ENCODE measurements around the gene NCKAP5.

Gene NCKAP5

DNA sequence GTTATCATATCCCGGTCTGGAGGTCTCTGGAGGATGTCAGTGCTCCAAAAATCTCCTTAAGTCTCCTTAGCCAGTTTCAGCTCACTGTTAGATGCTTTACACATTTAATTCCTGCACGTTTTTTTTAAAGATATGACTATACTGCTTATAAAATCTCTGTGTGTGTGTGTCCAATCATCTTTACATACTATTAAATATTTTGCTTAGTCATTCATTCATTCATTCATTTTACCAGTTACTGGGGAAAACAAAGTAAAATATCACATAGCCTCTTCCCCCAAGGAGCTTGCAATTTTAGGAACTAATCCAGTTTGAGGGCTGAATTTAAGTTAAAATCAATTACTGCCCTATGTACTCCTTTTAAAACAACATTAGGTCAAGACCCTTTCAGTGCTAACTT is 605.1 kb downstream of the NCKAP5 start:
- no peaks in the 10 kb centered on the region for H3K4me1 ChIP-seq
- no peaks in the 10 kb centered on the region for H3K27me3 ChIP-seq
- no peak overlapping the region for H3K4me3 ChIP-seq (ENCODE audit: low read depth, low read length)
- DNase-seq = no peak
- TF ChIP-seq, protein P1, sequence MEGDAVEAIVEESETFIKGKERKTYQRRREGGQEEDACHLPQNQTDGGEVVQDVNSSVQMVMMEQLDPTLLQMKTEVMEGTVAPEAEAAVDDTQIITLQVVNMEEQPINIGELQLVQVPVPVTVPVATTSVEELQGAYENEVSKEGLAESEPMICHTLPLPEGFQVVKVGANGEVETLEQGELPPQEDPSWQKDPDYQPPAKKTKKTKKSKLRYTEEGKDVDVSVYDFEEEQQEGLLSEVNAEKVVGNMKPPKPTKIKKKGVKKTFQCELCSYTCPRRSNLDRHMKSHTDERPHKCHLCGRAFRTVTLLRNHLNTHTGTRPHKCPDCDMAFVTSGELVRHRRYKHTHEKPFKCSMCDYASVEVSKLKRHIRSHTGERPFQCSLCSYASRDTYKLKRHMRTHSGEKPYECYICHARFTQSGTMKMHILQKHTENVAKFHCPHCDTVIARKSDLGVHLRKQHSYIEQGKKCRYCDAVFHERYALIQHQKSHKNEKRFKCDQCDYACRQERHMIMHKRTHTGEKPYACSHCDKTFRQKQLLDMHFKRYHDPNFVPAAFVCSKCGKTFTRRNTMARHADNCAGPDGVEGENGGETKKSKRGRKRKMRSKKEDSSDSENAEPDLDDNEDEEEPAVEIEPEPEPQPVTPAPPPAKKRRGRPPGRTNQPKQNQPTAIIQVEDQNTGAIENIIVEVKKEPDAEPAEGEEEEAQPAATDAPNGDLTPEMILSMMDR (IDR thresholded peaks at IDR 0.05; ENCODE audit: low read depth, low read length) = no peak
- no peaks in the 10 kb centered on the region for H3K9me3 ChIP-seq
- H3K36me3 ChIP-seq = no peaks in the 10 kb centered on the region

DNA sequence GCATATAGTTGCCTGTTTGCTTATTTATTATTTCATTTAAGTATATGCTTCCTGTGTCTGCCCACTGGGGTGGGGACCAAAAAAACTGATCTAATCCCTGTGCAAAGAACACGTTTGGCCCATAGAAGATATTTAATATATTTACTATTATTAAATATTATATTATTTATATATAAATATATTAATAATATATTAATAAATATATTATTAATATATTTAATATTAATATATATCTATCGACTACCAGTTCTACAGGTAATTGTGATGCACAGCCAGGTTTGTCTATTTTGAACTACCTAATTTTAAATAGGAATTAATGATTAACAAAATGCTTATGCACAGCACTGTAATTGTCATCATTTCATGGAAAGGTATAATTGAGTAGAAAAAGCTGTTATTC is 609.4 kb downstream of the NCKAP5 start:
- no peaks in the 10 kb centered on the region for H3K27me3 ChIP-seq
- no peaks in the 10 kb centered on the region for H3K9me3 ChIP-seq
- no peak for DNase-seq
- H3K4me3 ChIP-seq (ENCODE audit: low read depth, low read length) = no peak overlapping the region
- H3K4me1 ChIP-seq = no peaks in the 10 kb centered on the region
- H3K36me3 ChIP-seq = no peaks in the 10 kb centered on the region
- TF ChIP-seq, protein P1 (IDR thresholded peaks at IDR 0.05; ENCODE audit: low read depth, low read length) = no peak

DNA sequence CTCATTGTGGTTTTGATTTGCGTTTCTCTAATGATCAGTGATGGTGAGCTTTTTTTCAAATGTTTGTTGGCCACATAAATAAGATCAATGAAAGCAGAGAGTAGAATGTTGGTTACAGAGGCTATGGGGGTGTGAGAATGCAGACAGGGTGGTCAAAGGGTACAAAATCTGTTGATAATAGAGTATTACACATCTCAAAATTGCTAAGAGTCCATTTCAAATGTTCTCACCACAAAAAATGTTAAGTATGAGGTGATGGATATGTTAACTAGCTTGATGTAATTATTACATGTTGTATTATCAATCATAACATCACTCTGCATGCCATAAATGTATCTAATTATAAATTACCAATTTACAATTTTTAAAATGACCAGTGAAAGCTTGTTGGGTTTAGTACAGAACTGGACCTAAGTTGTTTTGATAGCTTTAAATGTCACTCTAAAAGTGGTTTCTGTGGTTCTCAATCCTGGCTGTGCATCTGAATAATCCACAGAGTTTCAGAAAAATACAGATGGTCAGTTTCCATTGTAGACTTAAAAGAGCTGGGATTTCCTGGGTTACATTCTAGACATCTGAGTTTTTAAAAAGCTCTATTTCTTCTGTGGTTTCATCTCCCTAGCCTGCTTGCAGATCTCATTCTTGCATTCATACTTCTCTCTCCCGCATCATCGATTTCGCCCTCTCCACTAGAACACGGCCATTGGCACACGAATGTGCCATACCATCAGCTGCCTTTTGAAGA is 612.2 kb downstream of the NCKAP5 start:
- Histone ChIP-seq H3K36me3 (no peaks in the 10 kb centered on the region), H3K4me1 (no peaks in the 10 kb centered on the region), H3K4me3 (ENCODE audit: low read depth, low read length) (no peak overlapping the region), H3K9me3 (no peaks in the 10 kb centered on the region), H3K27me3 (no peaks in the 10 kb centered on the region)
- DNase-seq = no peak
- TF ChIP-seq, protein P1 (IDR thresholded peaks at IDR 0.05; ENCODE audit: low read depth, low read length) = no peak

DNA sequence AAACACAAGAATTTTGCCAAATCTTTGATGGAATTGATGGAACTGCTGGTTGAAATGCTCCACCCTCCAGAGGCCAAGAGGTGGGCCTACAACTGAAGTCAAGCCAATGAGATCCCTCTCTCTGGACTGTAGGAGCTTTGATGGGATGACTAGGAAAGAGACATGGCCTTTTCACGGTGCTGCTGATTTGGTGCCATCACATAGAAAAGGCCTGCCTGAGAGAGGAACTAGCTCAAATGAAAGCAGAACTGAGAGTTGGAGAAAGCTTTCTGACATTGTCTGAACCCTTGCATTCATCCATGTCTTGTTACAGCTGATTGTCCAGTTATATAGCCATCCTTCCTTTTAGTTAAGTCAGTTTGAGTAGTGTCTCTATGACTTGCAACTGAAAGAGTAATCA is 614.5 kb downstream of the NCKAP5 start:
- Histone ChIP-seq H3K27me3 (no peaks in the 10 kb centered on the region), H3K9me3 (no peaks in the 10 kb centered on the region), H3K36me3 (no peaks in the 10 kb centered on the region), H3K4me1 (no peaks in the 10 kb centered on the region), H3K4me3 (ENCODE audit: low read depth, low read length) (no peak overlapping the region)
- TF ChIP-seq, protein P1 (IDR thresholded peaks at IDR 0.05; ENCODE audit: low read depth, low read length) = no peak
- DNase-seq = no peak

DNA sequence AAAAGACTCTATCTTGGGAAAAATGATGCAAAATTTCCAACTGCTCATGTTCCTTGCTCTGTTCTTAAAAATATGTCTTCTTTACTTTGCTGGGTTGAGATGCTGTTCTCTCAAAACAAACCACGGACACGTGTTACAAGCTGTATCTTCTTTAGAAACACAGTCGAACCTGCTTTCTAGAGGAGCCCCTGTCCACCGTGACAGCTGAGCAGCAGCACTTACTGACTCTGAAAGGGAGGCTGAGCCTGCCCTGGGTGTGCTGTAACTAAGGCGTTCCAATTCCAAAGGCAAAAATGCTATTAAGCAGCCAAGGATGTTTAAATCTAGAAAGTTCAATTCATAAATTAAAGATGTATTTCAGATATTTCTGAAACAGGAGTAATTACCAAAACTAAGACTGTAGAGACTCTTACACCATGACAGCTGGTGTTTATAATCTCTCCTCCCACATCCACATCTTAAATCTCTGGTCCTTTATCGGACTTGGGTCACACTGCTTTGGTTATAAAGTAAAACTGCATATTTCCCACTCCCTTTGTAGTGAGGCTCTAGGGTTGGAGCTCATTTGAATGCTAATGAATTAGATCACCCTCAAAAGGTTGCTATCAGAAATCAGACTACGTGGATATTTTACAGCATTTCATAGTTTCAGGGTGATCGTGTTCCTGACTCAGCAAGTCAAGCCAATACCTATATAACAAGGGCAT is 617.1 kb downstream of the NCKAP5 start:
- TF ChIP-seq, protein P1 (IDR thresholded peaks at IDR 0.05; ENCODE audit: low read depth, low read length) = no peak
- Histone ChIP-seq H3K4me3 (ENCODE audit: low read depth, low read length) (no peak overlapping the region), H3K9me3 (no peaks in the 10 kb centered on the region), H3K4me1 (no peaks in the 10 kb centered on the region), H3K36me3 (no peaks in the 10 kb centered on the region), H3K27me3 (no peaks in the 10 kb centered on the region)
- no peak for DNase-seq

DNA sequence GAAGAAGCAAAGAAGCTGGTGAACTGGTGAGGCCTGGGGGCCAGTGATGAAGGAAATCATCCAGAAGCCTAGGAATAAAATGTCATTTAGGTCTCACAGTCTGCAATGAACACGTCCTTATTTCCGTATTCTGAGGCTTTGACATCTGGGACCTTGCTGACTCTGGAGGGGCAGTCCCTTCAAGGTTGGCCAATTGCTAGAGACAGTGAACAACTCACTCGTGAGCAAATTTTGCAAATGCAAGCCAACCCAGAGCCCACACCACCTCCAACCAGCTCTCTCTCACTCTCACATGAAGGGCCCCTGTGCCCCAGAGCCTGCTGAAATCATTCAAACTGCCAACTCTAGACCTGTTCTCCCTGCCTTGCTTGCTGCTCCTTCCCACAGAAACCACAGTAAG is 619.2 kb downstream of the NCKAP5 start:
- DNase-seq = no peak
- TF ChIP-seq, protein P1 (IDR thresholded peaks at IDR 0.05; ENCODE audit: low read depth, low read length) = no peak
- Histone ChIP-seq H3K9me3 (no peaks in the 10 kb centered on the region), H3K27me3 (no peaks in the 10 kb centered on the region), H3K4me3 (ENCODE audit: low read depth, low read length) (no peak overlapping the region), H3K36me3 (no peaks in the 10 kb centered on the region), H3K4me1 (no peaks in the 10 kb centered on the region)

All from BE2C (cell line).